A549 (cell line): Measurements from ENCODE around the gene PSMD2. TPM values are rescaled to one million over a fixed set of nuclear protein-coding genes. Genes with fewer than 3 reads are reported as not detected.

Experiments
- ATAC-seq, 2 experiments: fragments of 200-7000 bp in 1 of 2; fragments of >200 bp in 1 of 2; cut with Nextera tagmentation in 1 of 2; cut with Tn5 transposase in 1 of 2; 3 replicates each; pipeline versions ENCODE4 v1.8.0 to v1.9.1; 2018 to 2020; ENCODE audit warnings: mild to moderate bottlenecking in 1 of 2, moderate library complexity in 1 of 2
- CTCF ChIA-PET: fragments of 300-600 bp; sonication (Branson Sonifier 250); formaldehyde crosslinking; extraction: SDS; loops from one replicate; lab custom pipeline; 2021; ENCODE audit warnings: antibody characterized with exemption, inconsistent platforms; lab: Yijun Ruan, JAX
- POLR2A ChIA-PET: fragments of 350-600 bp; formaldehyde crosslinking; extraction: SDS; loops from one replicate; lab custom pipeline; 2021; ENCODE audit warnings: antibody characterized with exemption, inconsistent platforms; lab: Yijun Ruan, JAX
- DNase-seq, 2 experiments: peaks; one replicate each; pipeline versions ENCODE4 v3.0.0 to v3.0.0-alpha.2; 2011 to 2016; ENCODE audit warnings: low read depth in 1 of 2, low spot score in 1 of 2
- FAIRE-seq: peaks from 2 replicates; lab custom pipeline; 2011; peaks lifted over from hg19 to GRCh38; lab: Jason Lieb, UNC
- H3K27ac ChIP-seq, 2 experiments: fragments of >200 bp; sonication (Bioruptor Twin); formaldehyde crosslinking; 3 replicates each; pipeline ENCODE4 v1.5.1; 2016 to 2017
- H3K4me1 ChIP-seq: fragments of >200 bp; sonication (Bioruptor Twin); formaldehyde crosslinking; 3 replicates; pipeline ENCODE4 v1.6.1; 2016
- H3K4me2 ChIP-seq: fragments of >200 bp; sonication (Bioruptor Twin); formaldehyde crosslinking; 3 replicates; pipeline ENCODE4 v1.6.1; 2016
- H3K4me3 ChIP-seq: fragments of >200 bp; sonication (Bioruptor Twin); formaldehyde crosslinking; 3 replicates; pipeline ENCODE4 v1.5.1; 2016
- H3K9me3 ChIP-seq: fragments of >200 bp; sonication (Bioruptor Twin); formaldehyde crosslinking; 3 replicates; pipeline ENCODE4 v1.6.1; 2016
- BCL3 ChIP-seq: fragments of >200 bp; sonication (Bioruptor Twin); formaldehyde crosslinking; IDR thresholded peaks from 3 replicates; pipeline ENCODE4 v1.6.1; 2016
- CTCF ChIP-seq: fragments of >200 bp; sonication (Bioruptor Twin); formaldehyde crosslinking; IDR thresholded peaks from 3 replicates; pipeline ENCODE4 v1.5.1; 2016
- EHMT2 ChIP-seq: fragments of 200-600 bp; sonication (generic); IDR thresholded peaks from 2 replicates; pipeline ENCODE4 v1.6.1; 2016; ENCODE audit warnings: antibody characterized with exemption, low read depth, mild to moderate bottlenecking, moderate library complexity
- FOSL2 ChIP-seq, 2 experiments: fragments of 450-650 bp in 1 of 2; fragments of >200 bp in 1 of 2; sonication (Bioruptor Twin) in 1 of 2; formaldehyde crosslinking; IDR thresholded peaks; 2 replicates each; pipeline versions ENCODE4 v1.5.0 to v1.6.1; 2016 to 2020; ENCODE audit warnings: mild to moderate bottlenecking in 1 of 2, moderate library complexity in 1 of 2
- GATA3 ChIP-seq: IDR thresholded peaks from 2 replicates; pipeline ENCODE4 v1.6.1; 2012; ENCODE audit warnings: borderline replicate concordance
- HEYL ChIP-seq: fragments of 250-450 bp; sonication (Bioruptor Pico); IDR thresholded peaks from 2 replicates; pipeline ENCODE4 v1.8.0; 2021; ENCODE audit warnings: mild to moderate bottlenecking, moderate library complexity
- HOXB5 ChIP-seq: fragments of 250-450 bp; sonication (Bioruptor Pico); IDR thresholded peaks from 2 replicates; pipeline ENCODE4 v1.5.0; 2020; ENCODE audit warnings: mild to moderate bottlenecking, moderate library complexity
- JUN ChIP-seq, 2 experiments: fragments of >200 bp; sonication (Bioruptor Twin); formaldehyde crosslinking; IDR thresholded peaks; 2 replicates in 1 of 2; 3 replicates in 1 of 2; pipeline ENCODE4 v1.6.1; 2016 to 2017
- KDM1A ChIP-seq: fragments of 200-600 bp; sonication (generic); IDR thresholded peaks from 2 replicates; pipeline ENCODE4 v1.6.1; 2016; ENCODE audit warnings: low read depth, mild to moderate bottlenecking
- KDM5A ChIP-seq: fragments of 200-600 bp; sonication (generic); IDR thresholded peaks from 2 replicates; pipeline ENCODE4 v1.6.1; 2016; ENCODE audit warnings: antibody characterized with exemption, mild to moderate bottlenecking
- MAZ ChIP-seq: fragments of 150-350 bp; IDR thresholded peaks from 2 replicates; pipeline ENCODE4 v1.6.1; 2014; ENCODE audit warnings: antibody characterized with exemption, low read depth, low read length, borderline replicate concordance
- NFE2L2 ChIP-seq: fragments of 150-350 bp; conservative IDR thresholded peaks from 2 replicates; pipeline ENCODE4 v1.6.1; 2014; ENCODE audit warnings: low read length
- NPAS2 ChIP-seq: fragments of 250-450 bp; sonication (Bioruptor Pico); IDR thresholded peaks from 2 replicates; pipeline ENCODE4 v1.8.0; 2022; ENCODE audit warnings: mild to moderate bottlenecking, moderate library complexity, borderline replicate concordance
- RAD21 ChIP-seq, 2 experiments: fragments of >200 bp in 1 of 2; sonication (Bioruptor Twin) in 1 of 2; formaldehyde crosslinking in 1 of 2; IDR thresholded peaks in 1 of 2; conservative IDR thresholded peaks in 1 of 2; 2 replicates in 1 of 2; 3 replicates in 1 of 2; pipeline ENCODE4 v1.6.1; 2012 to 2018; ENCODE audit warnings: inconsistent platforms in 1 of 2
- RCOR1 ChIP-seq: fragments of 150-350 bp; IDR thresholded peaks from 2 replicates; pipeline ENCODE4 v1.6.1; 2014; ENCODE audit warnings: antibody characterized with exemption, low read length, low read depth
- RFX5 ChIP-seq: fragments of 450-650 bp; IDR thresholded peaks from 2 replicates; pipeline ENCODE4 v1.7.1; 2014; ENCODE audit warnings: antibody characterized with exemption, mild to moderate bottlenecking, moderate library complexity
- SMC3 ChIP-seq: fragments of >200 bp; sonication (Bioruptor Twin); formaldehyde crosslinking; IDR thresholded peaks from 3 replicates; pipeline ENCODE4 v1.6.1; 2018; ENCODE audit warnings: inconsistent platforms
- SREBF2 ChIP-seq: fragments of 450-650 bp; IDR thresholded peaks from 2 replicates; pipeline ENCODE4 v1.6.1; 2014; ENCODE audit warnings: mild to moderate bottlenecking, moderate library complexity
- ZC3H11A ChIP-seq: fragments of 450-650 bp; IDR thresholded peaks from 2 replicates; pipeline ENCODE4 v1.6.1; 2014; ENCODE audit warnings: antibody characterized with exemption, mild to moderate bottlenecking
- ZFP36 ChIP-seq: fragments of 450-650 bp; IDR thresholded peaks from 2 replicates; pipeline ENCODE4 v1.6.1; 2014; ENCODE audit warnings: borderline replicate concordance; ENCODE audit not compliant: partially characterized antibody
- ZNF302 ChIP-seq: fragments of 250-450 bp; sonication (Bioruptor Pico); IDR thresholded peaks from 2 replicates; pipeline ENCODE4 v1.9.0; 2021; ENCODE audit warnings: inconsistent platforms, mild to moderate bottlenecking, moderate library complexity
- whole genome bisulfite sequencing: methylation state at CpG from one replicate; pipeline ENCODE4 v1.1.6; 2017; ENCODE audit errors: missing lambda C conversion rate; 5-methylcytosine and 5-hydroxymethylcytosine counted together
- polyA plus RNA-seq, 4 experiments: library from polyadenylated mRNA; depleted of rRNA in 3 of 4; stranded (reverse); fragments of >200 nt; fragmentation: RNase III in 1 of 4; extraction: RNeasy Plus Mini Kit Qiagen cat#74134 plus additional on column Dnase treatment in 1 of 4; gene quantifications; 2 replicates in 3 of 4; 3 replicates in 1 of 4; pipeline ENCODE4 v1.2.3, GENCODE V29; 2011 to 2017
- TF ChIP-seq, protein P1 (sequence below): fragments of 450-650 bp; IDR thresholded peaks from 2 replicates; pipeline ENCODE4 v1.6.1; 2014; ENCODE audit warnings: antibody characterized with exemption

Gene PSMD2
- polyA plus RNA-seq, 2 of the 4 experiments (the other 2 are of a cell fraction), result 267 to 541 TPM

GRCh38 chr3:184282941-184283340 lies 16.1 kb upstream of the PSMD2 start:
- CTCF ChIA-PET, result interaction anchor here (1.9 kb wide), 1 partner anchor 11 kb away, joined by 5 read pairs; no protein-coding TSS in a partner anchor
- no peak overlapping the region for H3K27ac ChIP-seq
- POLR2A ChIA-PET, result no interaction called here
- no peaks in the 10 kb centered on the region for H3K9me3 ChIP-seq
- H3K4me3 ChIP-seq, result no peak overlapping the region
- TF ChIP-seq RCOR1 (no peak), ZFP36 (no peak), RFX5 (no peak)
- H3K4me2 ChIP-seq, result no peak overlapping the region
- no peaks in the 10 kb centered on the region for H3K4me1 ChIP-seq
- no peak for ATAC-seq
- FAIRE-seq, result no peak
- DNase-seq, result no peak
- WGBS, result 60% methylated on average over 4 of the region's 4 CpGs

DNA sequence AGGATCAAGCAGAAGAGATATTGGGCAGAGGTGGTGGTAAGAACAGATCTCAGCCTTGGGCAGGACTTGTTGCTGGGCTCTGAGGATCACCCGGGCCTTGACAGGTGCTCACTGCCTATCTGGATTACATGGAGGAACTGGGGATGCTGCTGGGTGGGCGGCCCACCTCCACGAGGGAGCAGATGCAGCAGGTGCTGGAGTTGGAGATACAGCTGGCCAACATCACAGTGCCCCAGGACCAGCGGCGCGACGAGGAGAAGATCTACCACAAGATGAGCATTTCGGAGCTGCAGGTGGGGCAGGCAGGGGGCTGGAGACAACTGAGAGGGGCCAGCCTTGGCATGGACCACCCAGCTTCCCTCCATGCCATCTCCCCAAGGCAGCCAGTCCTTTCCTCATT lies 15.4 kb upstream of the PSMD2 start:
- POLR2A ChIA-PET, result no interaction called here
- DNase-seq (no peak), FAIRE-seq (no peak), ATAC-seq (no peak)
- Histone ChIP-seq H3K4me1 (no peaks in the 10 kb centered on the region), H3K4me2 (no peak overlapping the region), H3K4me3 (no peak overlapping the region), H3K27ac (no peak overlapping the region), H3K9me3 (no peaks in the 10 kb centered on the region)
- CTCF ChIA-PET, result interaction anchor here (0.7 to 4.5 kb wide), 6 partner anchors 22 to 930 kb away, joined by 3 to 24 read pairs (median 5); partner anchors contain the start of gene VWA5B2
- WGBS, result 72% methylated on average over 8 of the region's 8 CpGs
- TF ChIP-seq RAD21 (conservative IDR thresholded peaks at IDR 0.05 in 1 of 2, IDR thresholded peaks at IDR 0.05 in 1 of 2) (no peak), HOXB5 (CRISPR knock-in tag) (no peak), BCL3 (no peak)

GRCh38 chr3:184284696-184285095 lies 14.3 kb upstream of the PSMD2 start:
- no peak overlapping the region for H3K27ac ChIP-seq
- ChIA-PET POLR2A (no interaction called here), CTCF (interaction anchor here (0.6 to 4.5 kb wide), 11 partner anchors 10 to 399 kb away, joined by 3 to 24 read pairs (median 3); partner anchors contain the start of genes EEF1AKMT4 and VWA5B2)
- no peak overlapping the region for H3K4me3 ChIP-seq
- 4% methylated on average over 4 of the region's 4 CpGs for WGBS
- FAIRE-seq (no peak), ATAC-seq (peak; percentile 79 to 86), DNase-seq (peak; percentile 71 to 78)
- no peaks in the 10 kb centered on the region for H3K9me3 ChIP-seq
- H3K4me2 ChIP-seq, result no peak overlapping the region
- no peaks in the 10 kb centered on the region for H3K4me1 ChIP-seq
- TF ChIP-seq KDM1A, result no peak
- peak; percentile 39 to 67; a peak in 4 of 5 replicates for TF ChIP-seq RAD21 (conservative IDR thresholded peaks at IDR 0.05 in 1 of 2, IDR thresholded peaks at IDR 0.05 in 1 of 2)
- peak; percentile 26; the same call in 2 of the 3 replicates for TF ChIP-seq CTCF
- TF ChIP-seq, all 56 proteins: peak for 2

DNA sequence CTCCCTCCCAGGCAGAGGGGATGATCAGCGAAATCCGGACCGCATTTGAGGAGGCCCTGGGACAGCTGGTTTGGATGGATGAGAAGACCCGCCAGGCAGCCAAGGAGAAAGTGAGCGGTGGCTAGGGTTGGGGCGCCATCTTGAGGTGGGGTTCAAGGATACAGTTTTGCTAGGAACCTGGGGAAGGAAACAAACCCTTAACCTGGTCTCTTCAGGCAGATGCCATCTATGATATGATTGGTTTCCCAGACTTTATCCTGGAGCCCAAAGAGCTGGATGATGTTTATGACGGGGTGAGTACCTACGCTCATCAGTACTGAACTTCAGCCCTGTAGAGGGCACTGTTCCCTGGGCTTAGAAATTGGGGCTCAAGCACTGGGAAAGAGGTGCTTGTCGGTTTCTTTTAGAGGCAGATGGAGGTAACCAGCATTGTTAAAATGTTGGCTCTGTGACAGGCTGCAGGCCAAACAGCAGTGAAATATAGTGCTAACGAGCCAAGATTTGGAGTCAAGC lies 9.6 kb upstream of the PSMD2 start:
- CTCF ChIA-PET, result interaction anchor here (0.5 to 1.8 kb wide), 25 partner anchors 8 to 404 kb away, joined by 3 to 11 read pairs (median 3); partner anchors contain the start of genes EEF1AKMT4, HTR3C and VWA5B2
- no peaks in the 10 kb centered on the region for H3K9me3 ChIP-seq
- no peak overlapping the region for H3K27ac ChIP-seq
- peak; percentile 78 to 88; a peak in 5 of 6 replicates for ATAC-seq
- POLR2A ChIA-PET, result no interaction called here
- H3K4me2 ChIP-seq, result no peak overlapping the region
- peak; percentile 66 to 74 for DNase-seq
- no peaks in the 10 kb centered on the region for H3K4me1 ChIP-seq
- H3K4me3 ChIP-seq, result no peak overlapping the region
- no peak for FAIRE-seq
- WGBS, result 12% methylated on average over 10 of the region's 10 CpGs
- no peak for TF ChIP-seq RFX5
- no peak for TF ChIP-seq ZC3H11A
- TF ChIP-seq ZNF302 (CRISPR knock-in tag), result no peak
- TF ChIP-seq, protein P1, sequence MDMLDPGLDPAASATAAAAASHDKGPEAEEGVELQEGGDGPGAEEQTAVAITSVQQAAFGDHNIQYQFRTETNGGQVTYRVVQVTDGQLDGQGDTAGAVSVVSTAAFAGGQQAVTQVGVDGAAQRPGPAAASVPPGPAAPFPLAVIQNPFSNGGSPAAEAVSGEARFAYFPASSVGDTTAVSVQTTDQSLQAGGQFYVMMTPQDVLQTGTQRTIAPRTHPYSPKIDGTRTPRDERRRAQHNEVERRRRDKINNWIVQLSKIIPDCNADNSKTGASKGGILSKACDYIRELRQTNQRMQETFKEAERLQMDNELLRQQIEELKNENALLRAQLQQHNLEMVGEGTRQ, result no peak
- no peak for TF ChIP-seq JUN (IDR thresholded peaks at IDR 0.05)
- peak; percentile 36; the same call in 1 of the 3 replicates for TF ChIP-seq SMC3
- no peak for TF ChIP-seq KDM5A
- TF ChIP-seq HEYL (CRISPR knock-in tag), result no peak
- peak; percentile 71 for TF ChIP-seq CTCF
- no peak for TF ChIP-seq GATA3
- TF ChIP-seq MAZ, result no peak
- TF ChIP-seq EHMT2, result no peak
- TF ChIP-seq SREBF2, result no peak
- TF ChIP-seq NFE2L2, result no peak
- TF ChIP-seq KDM1A, result no peak
- TF ChIP-seq NPAS2, result no peak
- no peak for TF ChIP-seq RCOR1
- no peak for TF ChIP-seq FOSL2 (IDR thresholded peaks at IDR 0.05)
- TF ChIP-seq FOSL2 (CRISPR knock-in tag; IDR thresholded peaks at IDR 0.05), result no peak
